ENCODE data around the gene CCSER1.
"Not testable (repeated sequence)": the region's sequence is repeated elsewhere in the genome, so short reads cannot be mapped to it uniquely, and the experiment has no call there.

CCSER1 gene

DNA sequence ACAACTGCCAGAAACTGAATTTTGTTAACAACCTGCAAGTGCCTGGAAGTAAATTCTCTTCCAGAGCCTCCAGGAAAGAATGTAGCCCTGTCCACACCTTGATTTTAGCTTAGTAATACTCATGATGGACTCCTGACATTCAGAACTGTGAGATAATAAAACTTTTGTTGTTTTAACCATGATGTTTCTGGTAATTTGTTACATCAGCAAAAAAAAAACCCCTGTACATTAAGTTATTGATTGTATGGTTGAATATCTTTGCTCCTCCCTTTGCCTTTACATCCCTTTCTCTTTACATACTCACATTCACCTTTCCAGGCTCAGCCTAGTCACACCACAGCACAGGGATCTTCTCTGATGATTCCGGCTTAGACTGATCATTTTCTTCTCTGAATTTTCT, 1294.8 kb downstream of the CCSER1 start:
- Mint-ChIP-seq H3K4me3 (no peak overlapping the region), H3K36me3 (no peaks in the 10 kb centered on the region), H3K9me3 (peaks cover 22% of the 10 kb centered on the region), H3K27ac (no peak overlapping the region), H3K4me1 (no peaks in the 10 kb centered on the region), H3K27me3 (no peaks in the 10 kb centered on the region)

DNA sequence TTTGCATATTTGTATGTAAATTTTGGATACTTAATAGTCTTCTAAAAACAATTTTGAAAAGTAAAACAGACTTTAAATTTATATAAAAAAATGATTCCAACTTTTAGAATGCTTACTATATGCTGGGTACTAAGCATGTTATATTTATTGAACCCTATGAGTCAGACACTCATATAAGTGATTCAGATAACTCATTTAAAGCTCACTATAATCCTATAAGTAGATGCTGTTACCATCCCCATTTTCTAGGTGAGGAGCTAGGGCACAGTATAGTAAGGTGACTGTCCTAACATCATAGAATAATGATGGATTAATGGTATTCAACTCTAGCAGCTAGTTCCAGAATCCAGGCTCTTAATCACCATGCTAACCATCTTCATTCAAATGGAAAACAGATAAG, 1299.5 kb downstream of the CCSER1 start:
- no peaks in the 10 kb centered on the region for H3K36me3 Mint-ChIP-seq
- H3K9me3 Mint-ChIP-seq = peaks cover 4% of the 10 kb centered on the region
- H3K27ac Mint-ChIP-seq = no peak overlapping the region
- H3K4me3 Mint-ChIP-seq = no peak overlapping the region
- H3K27me3 Mint-ChIP-seq = no peaks in the 10 kb centered on the region
- H3K4me1 Mint-ChIP-seq = no peaks in the 10 kb centered on the region

DNA sequence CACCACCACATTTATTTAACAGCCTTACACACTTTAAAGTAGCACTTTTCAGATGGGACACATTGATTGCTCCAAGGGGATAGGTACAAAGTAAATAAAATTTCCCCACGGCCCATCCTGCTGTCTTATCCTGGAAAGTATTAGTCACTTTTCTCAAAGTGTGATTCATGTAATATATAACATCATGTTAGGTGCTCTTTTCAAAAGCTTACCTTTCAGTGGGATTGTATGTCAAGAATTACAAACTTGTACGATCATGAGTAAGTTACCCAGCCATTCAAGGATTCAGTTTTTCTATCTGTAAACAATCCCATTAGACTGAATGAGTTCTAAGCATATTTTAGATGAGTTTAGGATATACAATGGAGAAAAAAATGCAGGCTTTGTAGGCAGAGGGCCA, 1300.0 kb downstream of the CCSER1 start:
- peaks cover 4% of the 10 kb centered on the region for H3K9me3 Mint-ChIP-seq
- H3K4me1 Mint-ChIP-seq = no peaks in the 10 kb centered on the region
- H3K27me3 Mint-ChIP-seq = no peaks in the 10 kb centered on the region
- no peak overlapping the region for H3K27ac Mint-ChIP-seq
- H3K4me3 Mint-ChIP-seq = no peak overlapping the region
- no peaks in the 10 kb centered on the region for H3K36me3 Mint-ChIP-seq

DNA sequence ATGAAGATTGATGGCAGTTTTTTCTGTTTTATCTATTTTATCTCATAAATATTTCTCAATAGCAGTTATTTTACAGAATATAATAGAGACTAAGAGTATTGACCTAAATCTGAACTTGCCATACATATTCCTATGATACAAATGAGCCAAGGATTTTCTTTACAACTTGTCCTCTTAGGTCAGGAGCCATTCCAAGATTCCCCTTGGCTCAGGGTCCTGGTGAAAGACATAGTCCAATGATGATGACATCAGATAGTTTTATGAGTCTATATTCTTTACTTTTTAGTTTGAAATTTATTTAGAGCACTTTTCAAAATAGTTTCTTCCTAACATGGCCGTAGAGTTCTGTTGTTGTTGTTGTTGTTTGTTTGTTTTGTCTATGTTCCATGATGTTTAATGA, 1307.4 kb downstream of the CCSER1 start:
- no peaks in the 10 kb centered on the region for H3K9me3 Mint-ChIP-seq
- H3K27me3 Mint-ChIP-seq = no peaks in the 10 kb centered on the region
- H3K4me1 Mint-ChIP-seq = no peaks in the 10 kb centered on the region
- no peak overlapping the region for H3K27ac Mint-ChIP-seq
- H3K4me3 Mint-ChIP-seq = no peak overlapping the region
- no peaks in the 10 kb centered on the region for H3K36me3 Mint-ChIP-seq

DNA sequence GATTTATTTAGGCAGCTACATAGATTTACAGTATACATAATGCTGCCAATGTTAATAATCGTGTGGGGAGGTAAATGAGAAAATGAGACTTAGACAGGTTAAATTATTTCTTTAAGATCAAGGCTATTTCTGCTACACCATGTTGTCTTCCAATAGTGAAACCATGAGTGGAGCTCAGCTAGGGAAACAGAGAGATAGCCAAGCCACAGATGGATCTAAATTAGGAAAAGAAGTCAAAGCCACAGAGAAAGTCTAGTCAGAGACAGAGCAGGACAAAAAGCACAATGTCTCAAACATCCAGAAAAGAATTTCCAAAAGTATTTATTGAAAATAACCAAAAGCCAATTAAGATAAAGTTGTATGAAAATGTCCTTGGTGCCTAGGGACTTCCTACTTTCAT, 1309.4 kb downstream of the CCSER1 start:
- Mint-ChIP-seq H3K36me3 (no peaks in the 10 kb centered on the region), H3K27me3 (no peaks in the 10 kb centered on the region), H3K4me3 (no peak overlapping the region), H3K27ac (no peak overlapping the region), H3K9me3 (no peaks in the 10 kb centered on the region), H3K4me1 (no peaks in the 10 kb centered on the region)

DNA sequence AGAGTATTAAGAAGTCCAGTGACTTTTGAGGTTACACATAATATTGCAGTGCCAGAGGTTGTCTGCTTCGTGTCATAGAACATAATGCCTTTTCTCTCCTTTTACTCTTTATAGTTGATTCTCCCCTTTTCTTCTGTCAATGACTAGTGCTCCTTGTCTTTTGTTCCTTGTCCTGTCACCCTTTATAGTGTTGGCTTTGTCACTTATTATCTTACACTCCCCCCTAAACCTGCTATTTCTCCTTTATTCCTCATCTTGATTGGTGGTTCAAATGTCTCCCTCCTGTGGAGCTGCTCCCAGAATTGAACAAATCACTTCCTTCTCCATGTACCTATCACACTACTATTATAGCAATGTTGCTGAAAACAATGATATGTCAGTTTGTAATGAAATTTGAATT, 1320.0 kb downstream of the CCSER1 start:
- no peak overlapping the region for H3K27ac Mint-ChIP-seq
- no peak overlapping the region for H3K4me3 Mint-ChIP-seq

DNA sequence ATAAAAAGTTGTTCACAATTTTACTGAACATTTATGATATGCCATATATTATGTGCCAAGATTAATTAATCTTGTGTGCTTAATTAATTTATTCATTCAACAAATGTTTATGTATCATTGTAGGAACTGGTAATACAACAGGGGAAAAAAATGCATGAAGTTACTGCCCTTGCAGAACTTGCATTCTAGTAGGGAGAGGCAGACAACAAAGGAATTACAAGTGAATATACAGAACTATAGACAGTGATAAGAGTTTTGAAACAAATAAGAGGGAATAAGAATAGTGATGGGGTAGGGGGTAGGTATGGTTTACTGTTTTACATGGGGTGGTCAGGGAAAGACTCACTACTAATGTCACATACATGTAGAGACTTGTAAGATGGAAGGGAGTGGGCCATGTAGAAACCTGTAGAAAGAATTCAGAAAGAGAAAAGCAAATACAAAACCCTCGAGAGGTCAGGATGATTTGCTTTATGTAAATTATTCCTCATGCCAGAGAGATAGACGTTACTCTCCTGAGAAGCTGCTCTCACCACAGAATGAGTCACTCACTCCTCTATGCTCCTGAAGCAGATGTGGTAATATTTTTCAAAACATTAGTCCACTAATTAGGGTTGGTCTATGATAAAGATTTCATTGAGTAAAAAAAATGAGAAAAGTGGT, 1321.6 kb downstream of the CCSER1 start:
- H3K36me3 Mint-ChIP-seq = no peaks in the 10 kb centered on the region
- H3K27ac Mint-ChIP-seq = no peak overlapping the region
- H3K4me3 Mint-ChIP-seq = no peak overlapping the region
- H3K9me3 Mint-ChIP-seq = peaks cover 11% of the 10 kb centered on the region
- H3K27me3 Mint-ChIP-seq = no peaks in the 10 kb centered on the region
- no peaks in the 10 kb centered on the region for H3K4me1 Mint-ChIP-seq

More for the DNA sequence above, 1320.0 kb downstream of the CCSER1 start:
- H3K36me3 Mint-ChIP-seq = no peaks in the 10 kb centered on the region
- H3K27me3 Mint-ChIP-seq = no peaks in the 10 kb centered on the region
- H3K4me1 Mint-ChIP-seq = no peaks in the 10 kb centered on the region
- H3K9me3 Mint-ChIP-seq = peaks cover 11% of the 10 kb centered on the region

DNA sequence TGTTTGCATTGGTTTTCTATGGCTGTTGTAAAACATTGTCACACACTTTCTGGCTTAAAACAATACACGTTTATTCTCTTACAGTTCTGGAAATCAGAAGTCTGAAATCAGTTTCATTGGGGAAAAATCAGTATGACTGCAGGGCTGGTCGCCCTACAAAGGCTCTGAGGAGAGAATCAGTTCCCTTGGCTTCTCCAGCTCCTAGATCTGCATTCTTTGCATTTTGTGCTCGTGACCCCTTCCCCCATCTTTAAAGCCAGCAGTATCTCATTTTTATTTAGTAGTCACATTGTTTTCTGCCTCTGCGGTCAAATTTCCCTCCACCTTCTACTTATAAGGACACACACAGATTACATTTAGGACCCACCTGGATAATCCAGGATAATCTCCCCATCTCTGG, 1326.9 kb downstream of the CCSER1 start:
- Mint-ChIP-seq H3K27ac (no peak overlapping the region), H3K9me3 (peaks cover 4% of the 10 kb centered on the region), H3K36me3 (no peaks in the 10 kb centered on the region), H3K4me3 (no peak overlapping the region), H3K27me3 (no peaks in the 10 kb centered on the region), H3K4me1 (no peaks in the 10 kb centered on the region)

DNA sequence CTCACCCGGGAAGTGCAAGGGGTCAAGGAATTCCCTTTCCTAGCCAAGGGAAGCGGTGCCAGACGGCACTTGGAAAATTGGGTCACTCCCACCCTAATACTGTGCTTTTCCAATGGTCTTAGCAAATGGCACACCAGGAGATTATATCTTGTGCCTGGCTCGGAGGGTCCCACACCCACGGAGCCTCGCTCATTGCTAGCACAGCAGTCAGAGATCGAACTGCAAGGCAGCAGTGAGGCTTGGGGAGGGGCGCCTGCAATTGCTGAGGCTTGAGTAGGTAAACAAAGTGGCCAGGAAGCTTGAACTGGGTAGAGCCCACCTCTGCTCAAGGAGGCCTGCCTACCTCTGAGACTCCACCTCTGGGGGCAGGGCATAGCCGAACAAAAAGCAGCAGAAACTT, 1335.4 kb downstream of the CCSER1 start:
- not testable (repeated sequence) for H3K36me3 Mint-ChIP-seq, H3K9me3 Mint-ChIP-seq, H3K27ac Mint-ChIP-seq, H3K4me1 Mint-ChIP-seq, H3K27me3 Mint-ChIP-seq, H3K4me3 Mint-ChIP-seq

DNA sequence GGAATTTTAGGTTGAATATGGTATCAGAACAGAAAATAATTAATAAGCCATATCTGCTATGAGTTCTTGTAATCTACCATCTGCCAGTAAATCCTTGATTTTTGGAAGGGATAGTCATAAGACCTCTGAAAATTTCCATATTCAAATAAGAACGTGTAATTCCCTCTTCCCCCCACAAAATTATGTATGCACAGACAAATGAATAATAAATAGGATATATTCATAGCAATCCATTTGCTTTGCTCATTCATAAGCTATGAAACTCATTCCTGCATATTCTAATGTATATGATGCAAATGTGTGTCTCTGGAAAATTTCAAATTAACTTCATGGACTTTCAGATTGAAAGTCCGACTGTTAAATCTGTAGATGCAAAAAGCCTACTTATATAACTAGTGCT, 1343.5 kb downstream of the CCSER1 start:
- Mint-ChIP-seq H3K27ac (no peak overlapping the region), H3K4me1 (no peaks in the 10 kb centered on the region), H3K27me3 (no peaks in the 10 kb centered on the region), H3K9me3 (no peaks in the 10 kb centered on the region), H3K4me3 (no peak overlapping the region), H3K36me3 (no peaks in the 10 kb centered on the region)

DNA sequence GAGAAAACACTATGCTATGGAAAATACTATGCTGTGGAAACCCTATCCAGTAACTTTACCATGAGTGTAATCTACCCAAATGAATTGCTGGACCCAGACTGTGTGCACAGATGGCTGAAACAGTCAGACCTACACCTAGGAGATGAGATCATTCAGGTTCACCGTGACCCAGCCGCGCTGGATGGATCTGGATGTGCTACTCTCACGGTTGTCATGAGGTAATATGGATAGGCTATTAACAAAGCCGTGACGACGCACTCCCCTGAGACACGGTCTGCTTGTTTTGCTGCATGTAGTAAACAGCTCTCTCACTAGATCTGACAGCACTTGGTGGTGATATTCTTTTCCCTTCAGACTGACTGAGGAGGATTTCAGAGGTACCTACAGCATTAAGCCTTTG, 1344.1 kb downstream of the CCSER1 start:
- no peak overlapping the region for H3K4me3 Mint-ChIP-seq
- H3K36me3 Mint-ChIP-seq = no peaks in the 10 kb centered on the region
- no peaks in the 10 kb centered on the region for H3K9me3 Mint-ChIP-seq
- no peak overlapping the region for H3K27ac Mint-ChIP-seq
- no peaks in the 10 kb centered on the region for H3K27me3 Mint-ChIP-seq
- H3K4me1 Mint-ChIP-seq = no peaks in the 10 kb centered on the region

DNA sequence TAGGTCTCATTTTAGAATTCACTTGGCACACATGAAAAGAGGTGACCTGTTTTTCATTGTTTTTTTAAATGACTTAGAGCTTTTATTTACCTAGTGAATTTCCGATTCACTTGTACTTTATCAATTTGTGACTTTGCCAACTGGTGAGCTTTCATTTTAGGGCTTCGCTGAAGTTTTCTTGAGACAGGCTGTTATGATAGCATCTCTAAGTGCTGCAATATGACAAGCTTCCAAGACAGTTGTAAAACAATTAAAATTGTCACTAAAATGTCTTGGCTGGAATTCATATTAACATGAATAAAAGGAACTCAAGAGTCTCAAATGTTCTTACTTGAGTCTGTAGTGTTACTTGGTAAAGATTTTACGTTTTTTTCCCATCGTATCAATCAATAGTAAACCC, 1344.9 kb downstream of the CCSER1 start:
- Mint-ChIP-seq H3K9me3 (no peaks in the 10 kb centered on the region), H3K27ac (no peak overlapping the region), H3K4me1 (no peaks in the 10 kb centered on the region), H3K4me3 (no peak overlapping the region), H3K27me3 (no peaks in the 10 kb centered on the region), H3K36me3 (no peaks in the 10 kb centered on the region)

DNA sequence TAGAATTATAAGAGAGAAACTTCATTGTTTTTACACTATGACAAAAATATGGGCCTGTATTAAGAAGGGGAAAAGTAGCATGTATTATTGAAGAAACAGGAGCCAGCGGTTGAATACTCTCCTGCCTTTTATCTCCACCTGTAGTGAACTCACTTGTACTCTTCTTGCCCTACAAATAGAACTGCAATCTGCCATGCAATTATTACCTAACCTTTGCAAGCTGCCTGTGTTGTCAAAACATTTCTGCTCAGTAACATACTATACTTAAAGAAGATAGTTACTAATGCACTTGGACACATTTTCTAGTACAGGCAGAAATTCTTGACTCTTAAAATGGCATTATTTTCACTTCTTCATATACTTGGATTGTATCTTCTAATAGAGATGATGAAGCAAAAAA, 1358.2 kb downstream of the CCSER1 start:
- Mint-ChIP-seq H3K9me3 (peaks cover 6% of the 10 kb centered on the region), H3K4me1 (no peaks in the 10 kb centered on the region), H3K27me3 (no peaks in the 10 kb centered on the region), H3K4me3 (no peak overlapping the region), H3K36me3 (no peaks in the 10 kb centered on the region), H3K27ac (no peak overlapping the region)

DNA sequence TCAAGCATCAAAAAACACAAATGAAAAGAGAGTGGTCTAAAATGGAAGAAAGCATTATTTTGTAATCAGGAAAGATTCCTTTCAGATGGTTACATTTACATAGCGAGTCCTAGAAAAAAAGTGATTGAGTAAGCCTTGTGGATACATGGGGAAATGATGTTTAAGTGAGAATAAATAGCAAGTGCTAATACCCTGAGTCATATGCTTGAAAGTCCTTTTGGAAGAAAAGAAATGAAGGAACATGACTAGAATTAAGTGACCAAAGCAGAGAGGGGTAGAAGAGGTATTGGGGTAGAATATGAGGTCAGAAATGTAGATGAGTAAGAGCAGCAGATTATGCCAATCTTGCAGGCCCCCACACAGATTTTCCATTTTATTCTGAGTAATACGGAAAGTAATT, 1361.8 kb downstream of the CCSER1 start:
- no peak overlapping the region for H3K4me3 Mint-ChIP-seq
- no peaks in the 10 kb centered on the region for H3K27me3 Mint-ChIP-seq
- no peaks in the 10 kb centered on the region for H3K4me1 Mint-ChIP-seq
- H3K9me3 Mint-ChIP-seq = peaks cover 6% of the 10 kb centered on the region
- no peaks in the 10 kb centered on the region for H3K36me3 Mint-ChIP-seq
- H3K27ac Mint-ChIP-seq = no peak overlapping the region

DNA sequence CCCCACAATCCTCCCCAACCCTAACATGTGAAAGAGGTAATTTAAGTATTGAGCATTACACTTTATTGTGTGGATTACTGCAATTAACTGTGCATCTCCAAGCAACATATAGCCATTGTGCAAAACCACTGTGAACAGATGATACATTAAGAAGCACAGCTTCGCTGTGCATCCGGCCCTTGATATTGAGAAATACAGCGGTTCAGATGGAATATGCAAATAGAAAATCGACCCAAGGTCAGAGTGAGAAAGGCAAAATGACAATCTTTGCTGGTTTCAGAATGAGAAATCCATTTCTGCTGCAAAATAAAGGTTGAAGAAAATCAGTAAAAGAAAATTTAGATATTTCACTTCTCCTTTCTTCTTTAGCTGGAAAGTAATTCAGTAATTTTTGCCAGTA, 1370.7 kb downstream of the CCSER1 start:
- H3K27me3 Mint-ChIP-seq = no peaks in the 10 kb centered on the region
- H3K9me3 Mint-ChIP-seq = no peaks in the 10 kb centered on the region
- H3K4me1 Mint-ChIP-seq = no peaks in the 10 kb centered on the region
- no peak overlapping the region for H3K4me3 Mint-ChIP-seq
- no peaks in the 10 kb centered on the region for H3K36me3 Mint-ChIP-seq
- no peak overlapping the region for H3K27ac Mint-ChIP-seq

DNA sequence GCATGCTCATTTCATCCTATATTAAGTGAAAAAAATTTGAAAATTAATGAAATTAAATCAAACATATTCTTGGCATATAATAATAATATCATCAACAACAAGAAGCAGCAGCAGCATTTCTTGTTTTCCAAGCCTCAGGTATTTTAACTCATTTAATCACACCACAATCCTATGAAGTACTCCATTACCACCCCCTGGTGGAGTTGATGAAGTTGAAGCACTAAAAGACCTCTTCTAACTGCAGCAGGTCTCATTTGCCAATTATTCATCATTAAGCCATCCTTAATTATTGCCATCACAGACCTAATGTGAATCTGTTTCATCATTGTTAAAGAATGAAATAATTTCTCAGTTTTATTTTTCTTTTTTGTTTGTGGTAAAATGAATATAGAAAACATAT, 1375.2 kb downstream of the CCSER1 start:
- H3K4me3 Mint-ChIP-seq = no peak overlapping the region
- no peaks in the 10 kb centered on the region for H3K36me3 Mint-ChIP-seq
- no peaks in the 10 kb centered on the region for H3K27me3 Mint-ChIP-seq
- no peaks in the 10 kb centered on the region for H3K4me1 Mint-ChIP-seq
- H3K9me3 Mint-ChIP-seq = no peaks in the 10 kb centered on the region
- H3K27ac Mint-ChIP-seq = no peak overlapping the region

DNA sequence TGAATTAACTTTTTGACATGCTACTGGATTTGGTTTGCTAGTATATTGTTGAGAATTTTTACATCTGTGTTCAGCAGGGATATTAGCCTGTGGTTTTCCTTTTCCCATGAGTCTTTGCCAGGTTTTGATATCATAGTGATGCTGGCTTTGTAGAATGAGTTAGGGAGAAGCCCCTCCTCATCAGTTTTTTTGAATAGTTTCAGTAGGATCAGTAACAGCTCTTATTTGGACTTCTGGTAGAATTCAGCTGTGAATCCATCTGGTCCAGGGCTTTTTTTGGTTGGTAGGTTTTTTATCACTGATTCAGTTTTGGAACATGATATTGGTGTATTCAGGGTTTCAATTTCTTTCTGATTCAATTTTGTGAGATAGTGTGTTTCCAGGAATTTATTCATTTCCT, 1386.1 kb downstream of the CCSER1 start:
- Mint-ChIP-seq H3K27ac (no peak overlapping the region), H3K9me3 (peaks cover 6% of the 10 kb centered on the region), H3K4me1 (no peaks in the 10 kb centered on the region), H3K4me3 (no peak overlapping the region), H3K27me3 (no peaks in the 10 kb centered on the region), H3K36me3 (no peaks in the 10 kb centered on the region)

Measured in activated naive CD4-positive, alpha-beta T cell treated with anti-CD3 and anti-CD28 coated beads, Interleukin-2, amount 50 U/mL, for 24 hours (primary cell).